ENCODE results near the gene PFDN1.

- TF ChIP-seq CTCF (conservative IDR thresholded peaks at IDR 0.05; ENCODE audit: low read depth in 2 of 2) (no peak), STAT1 (IDR thresholded peaks at IDR 0.05; ENCODE audit: unreplicated experiment) (no peak), EZH2 (IDR thresholded peaks at IDR 0.05; ENCODE audit: low read depth, unreplicated experiment) (no peak), POLR2AphosphoS5 (IDR thresholded peaks at IDR 0.05; ENCODE audit: low read depth) (no peak), EZH2phosphoT487 (IDR thresholded peaks at IDR 0.05; ENCODE audit: unreplicated experiment) (no peak), REST (IDR thresholded peaks at IDR 0.05; ENCODE audit: unreplicated experiment) (no peak), ZNF114 (CRISPR knock-in tag; IDR thresholded peaks at IDR 0.05) (no peak), CREB1 (CRISPR knock-in tag; IDR thresholded peaks at IDR 0.05; ENCODE audit: low read depth) (no peak), JUNB (IDR thresholded peaks at IDR 0.05; ENCODE audit: unreplicated experiment) (no peak), ZNF331 (CRISPR knock-in tag; IDR thresholded peaks at IDR 0.05; ENCODE audit: low read depth) (no peak), NANOG (IDR thresholded peaks at IDR 0.05; ENCODE audit: borderline replicate concordance) (no peak), ETS1 (IDR thresholded peaks at IDR 0.05) (no peak), ZNF462 (CRISPR knock-in tag; IDR thresholded peaks at IDR 0.05) (no peak)
Observed at GRCh38 chr5:140258873-140259272, 44.0 kb downstream of the PFDN1 start.

Data from GM23338 (cell line).